ENCODE results near the gene TRNP1. TPM values are rescaled to one million over a fixed set of nuclear protein-coding genes. Genes with fewer than 3 reads are reported as not detected.
A peak's percentile ranks its signal among the peaks of the same experiment; 100 is the strongest.
"Not testable (repeated sequence)": the region's sequence is repeated elsewhere in the genome, so short reads cannot be mapped to it uniquely, and the experiment has no call there.

The TRNP1 gene, protein sequence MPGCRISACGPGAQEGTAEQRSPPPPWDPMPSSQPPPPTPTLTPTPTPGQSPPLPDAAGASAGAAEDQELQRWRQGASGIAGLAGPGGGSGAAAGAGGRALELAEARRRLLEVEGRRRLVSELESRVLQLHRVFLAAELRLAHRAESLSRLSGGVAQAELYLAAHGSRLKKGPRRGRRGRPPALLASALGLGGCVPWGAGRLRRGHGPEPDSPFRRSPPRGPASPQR
- 1.2 TPM for total RNA-seq

DNA sequence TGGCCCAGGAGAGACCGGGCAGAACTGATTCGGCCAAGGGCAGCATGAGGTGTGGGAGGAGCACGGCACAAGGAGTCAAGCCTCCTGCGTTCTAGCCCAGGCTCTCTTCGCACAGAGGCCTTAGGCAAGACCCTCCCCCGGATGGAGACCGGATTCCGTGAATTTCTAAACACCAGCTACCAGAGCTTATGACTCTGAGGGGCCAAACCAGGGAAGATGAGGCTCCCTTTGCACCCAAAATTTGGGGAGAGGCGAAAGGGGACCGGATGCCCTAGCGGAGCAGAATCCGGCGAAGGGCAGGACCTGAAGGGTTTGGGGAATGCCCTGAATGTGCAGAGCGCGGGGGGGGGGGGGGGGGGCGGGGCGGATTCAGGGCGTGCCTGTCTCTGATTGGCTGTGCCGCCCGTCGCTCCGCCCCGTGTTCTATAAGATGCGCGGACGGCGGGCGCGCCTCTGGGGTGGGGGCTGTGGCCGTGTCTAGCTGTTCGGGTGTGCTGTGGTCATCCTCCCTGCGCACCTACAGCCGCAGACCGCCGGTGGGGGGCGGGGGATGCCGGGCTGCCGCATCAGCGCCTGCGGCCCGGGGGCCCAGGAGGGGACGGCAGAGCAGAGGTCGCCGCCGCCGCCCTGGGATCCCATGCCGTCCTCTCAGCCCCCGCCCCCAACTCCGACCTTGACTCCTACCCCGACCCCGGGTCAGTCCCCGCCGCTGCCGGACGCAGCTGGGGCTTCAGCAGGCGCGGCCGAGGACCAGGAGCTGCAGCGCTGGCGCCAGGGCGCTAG lies at the start of gene TRNP1:
Gene TRNP1, plus strand, starts transcription at position 456 of the 783 bp plus-strand sequence. Its CDS starts 95 bp downstream, at position 551.
- peak within 1 kb of the TSS; percentile 35 for H3K4me3 ChIP-seq (ENCODE audit: low read length)
- peaks cover 39% of the 10 kb centered on the region for H3K4me1 ChIP-seq (ENCODE audit: insufficient read depth, low read length)
- H3K9me3 ChIP-seq (ENCODE audit: low read depth, low read length) = no peaks in the 10 kb centered on the region
- H3K27me3 ChIP-seq (ENCODE audit: insufficient read depth, low read length) = peaks cover 46% of the 10 kb centered on the region

DNA sequence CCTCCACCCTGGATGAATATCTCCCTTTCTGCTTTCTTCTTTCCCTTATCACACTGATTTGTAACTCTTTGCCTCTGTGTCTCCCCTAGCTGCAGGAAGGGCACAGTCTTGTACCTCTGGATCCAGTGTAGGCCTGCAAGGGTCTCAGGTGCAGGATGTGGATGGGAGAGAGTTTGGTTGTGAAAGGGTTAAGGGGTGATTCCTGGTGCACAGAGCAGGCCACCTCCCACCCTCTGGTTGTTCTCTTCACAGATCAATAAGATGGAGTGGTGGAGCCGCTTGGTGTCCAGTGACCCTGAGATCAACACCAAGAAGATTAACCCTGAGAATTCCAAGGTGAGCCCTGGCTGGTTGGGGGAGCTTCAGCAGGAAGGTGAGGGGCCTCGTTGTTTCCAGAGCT lies 48.4 kb upstream of the TRNP1 start:
- no peaks in the 10 kb centered on the region for H3K9me3 ChIP-seq (ENCODE audit: low read depth, low read length)
- no peaks in the 10 kb centered on the region for H3K4me1 ChIP-seq (ENCODE audit: insufficient read depth, low read length)
- H3K27me3 ChIP-seq (ENCODE audit: insufficient read depth, low read length) = no peaks in the 10 kb centered on the region
- no peak overlapping the region for H3K4me3 ChIP-seq (ENCODE audit: low read length)

DNA sequence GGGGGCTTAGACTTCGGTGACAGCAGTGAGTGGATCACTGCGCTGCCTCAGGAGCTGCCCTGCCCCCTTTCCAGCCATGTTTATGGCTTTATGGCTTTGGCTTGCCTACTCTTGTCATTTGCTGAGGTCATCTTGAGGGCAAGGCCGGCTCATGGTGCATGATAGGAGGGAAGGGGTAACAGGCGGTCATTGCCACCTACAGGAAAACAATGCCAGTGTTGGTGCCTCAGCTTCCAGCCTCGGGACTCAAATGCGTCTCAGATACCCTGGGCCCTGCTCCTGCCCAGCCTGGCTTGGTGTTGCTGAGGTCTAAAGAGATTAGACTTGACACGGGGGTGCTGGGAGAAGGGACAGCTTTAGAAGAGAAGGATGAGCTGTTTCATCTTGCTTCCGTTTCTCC lies 47.8 kb upstream of the TRNP1 start:
- H3K4me1 ChIP-seq (ENCODE audit: insufficient read depth, low read length) = no peaks in the 10 kb centered on the region
- H3K4me3 ChIP-seq (ENCODE audit: low read length) = no peak overlapping the region
- no peaks in the 10 kb centered on the region for H3K9me3 ChIP-seq (ENCODE audit: low read depth, low read length)
- H3K27me3 ChIP-seq (ENCODE audit: insufficient read depth, low read length) = no peaks in the 10 kb centered on the region

DNA sequence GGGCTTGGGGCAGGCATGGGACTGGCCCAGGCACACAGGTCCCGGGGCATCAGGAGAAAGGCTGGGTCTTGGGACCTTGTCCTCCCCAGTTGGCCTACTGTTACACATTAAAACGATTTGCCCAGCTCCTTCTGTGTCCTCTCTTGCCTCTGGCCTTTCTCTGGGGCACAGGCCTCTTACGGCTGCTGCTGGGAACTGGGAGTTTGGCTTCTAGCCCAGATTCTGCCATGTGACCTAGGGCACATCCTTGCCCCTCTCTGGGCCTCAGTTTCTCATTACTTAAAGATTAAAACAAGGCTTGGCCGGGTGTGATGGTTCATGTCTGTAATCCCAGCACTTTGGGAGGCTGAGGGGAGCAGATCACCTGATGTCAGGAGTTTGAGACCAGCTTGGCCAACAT lies 47.2 kb upstream of the TRNP1 start:
- Histone ChIP-seq H3K4me1 (ENCODE audit: insufficient read depth, low read length) (no peaks in the 10 kb centered on the region), H3K4me3 (ENCODE audit: low read length) (no peak overlapping the region), H3K27me3 (ENCODE audit: insufficient read depth, low read length) (no peaks in the 10 kb centered on the region), H3K9me3 (ENCODE audit: low read depth, low read length) (no peaks in the 10 kb centered on the region)

DNA sequence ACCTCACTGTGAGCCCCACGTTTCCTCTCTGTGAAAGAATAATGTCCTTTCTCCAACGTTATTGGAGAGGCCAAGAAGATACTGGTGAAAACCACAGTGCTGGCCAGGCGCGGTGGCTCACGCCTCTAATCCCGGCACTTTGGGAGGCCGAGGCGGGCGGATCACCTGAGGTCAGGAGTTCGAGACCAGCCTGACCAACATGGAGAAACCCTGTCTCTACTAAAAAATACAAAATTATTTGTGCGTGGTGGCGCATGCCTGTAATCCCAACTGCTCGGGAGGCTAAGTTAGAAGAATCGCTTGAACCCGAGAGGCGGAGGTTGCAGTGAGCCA lies 44.8 kb upstream of the TRNP1 start:
- not testable (repeated sequence) for H3K4me3 ChIP-seq (ENCODE audit: low read length); H3K27me3 ChIP-seq (ENCODE audit: insufficient read depth, low read length); H3K4me1 ChIP-seq (ENCODE audit: insufficient read depth, low read length); H3K9me3 ChIP-seq (ENCODE audit: low read depth, low read length)

DNA sequence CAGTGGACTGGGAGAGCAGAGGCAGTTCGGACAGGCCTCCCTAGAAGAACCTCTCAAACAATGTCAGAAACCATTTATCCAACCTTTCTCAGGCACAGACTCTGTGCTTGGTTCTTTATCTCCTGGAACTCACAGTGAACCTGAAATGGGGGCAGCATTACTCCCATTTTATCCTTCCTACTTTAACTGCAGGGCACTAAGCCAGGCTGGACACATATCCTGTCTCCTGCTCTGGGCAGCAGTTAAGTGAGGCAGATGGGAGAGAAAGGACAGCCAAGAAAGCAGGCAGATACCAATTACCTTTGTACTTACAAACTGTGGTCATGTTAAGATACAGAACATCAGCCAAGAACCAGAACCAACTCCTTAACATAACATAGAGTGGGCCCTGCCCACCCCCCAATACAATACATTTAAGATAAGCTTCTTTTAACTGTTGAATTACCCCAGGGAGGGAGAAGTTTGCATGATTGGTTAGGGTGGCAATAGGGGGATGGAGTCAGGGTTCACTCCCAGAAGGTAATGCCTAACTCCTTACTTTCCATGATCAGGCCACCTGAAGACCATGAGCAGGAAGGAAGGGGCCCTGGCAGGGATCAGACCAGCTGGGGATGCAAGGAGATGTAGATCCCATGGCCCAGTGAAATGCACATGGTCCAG lies 44.1 kb upstream of the TRNP1 start:
- Histone ChIP-seq H3K27me3 (ENCODE audit: insufficient read depth, low read length) (no peaks in the 10 kb centered on the region), H3K4me1 (ENCODE audit: insufficient read depth, low read length) (no peaks in the 10 kb centered on the region), H3K9me3 (ENCODE audit: low read depth, low read length) (no peaks in the 10 kb centered on the region), H3K4me3 (ENCODE audit: low read length) (no peak overlapping the region)

DNA sequence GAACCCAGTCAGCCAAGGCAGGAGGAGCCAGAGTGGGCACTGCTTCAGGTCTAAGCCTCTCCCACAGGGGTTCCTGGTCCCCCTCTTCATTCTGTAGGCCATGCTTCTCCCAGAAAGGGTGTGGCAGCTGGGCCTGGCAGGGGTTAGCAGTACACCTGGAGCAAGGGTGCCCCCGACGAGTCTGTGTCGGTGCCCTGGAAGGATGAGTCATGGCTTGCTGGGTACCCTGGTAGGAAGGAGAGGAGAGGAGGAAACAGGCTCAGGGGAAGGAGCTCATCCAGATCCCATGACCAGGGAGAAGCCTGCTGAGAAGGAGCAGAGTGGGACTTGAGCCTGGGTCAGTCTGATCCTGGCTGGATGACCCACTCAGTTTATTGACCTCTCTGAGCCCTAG lies 43.6 kb upstream of the TRNP1 start:
- Histone ChIP-seq H3K4me3 (ENCODE audit: low read length) (no peak overlapping the region), H3K4me1 (ENCODE audit: insufficient read depth, low read length) (no peaks in the 10 kb centered on the region), H3K27me3 (ENCODE audit: insufficient read depth, low read length) (no peaks in the 10 kb centered on the region), H3K9me3 (ENCODE audit: low read depth, low read length) (no peaks in the 10 kb centered on the region)

DNA sequence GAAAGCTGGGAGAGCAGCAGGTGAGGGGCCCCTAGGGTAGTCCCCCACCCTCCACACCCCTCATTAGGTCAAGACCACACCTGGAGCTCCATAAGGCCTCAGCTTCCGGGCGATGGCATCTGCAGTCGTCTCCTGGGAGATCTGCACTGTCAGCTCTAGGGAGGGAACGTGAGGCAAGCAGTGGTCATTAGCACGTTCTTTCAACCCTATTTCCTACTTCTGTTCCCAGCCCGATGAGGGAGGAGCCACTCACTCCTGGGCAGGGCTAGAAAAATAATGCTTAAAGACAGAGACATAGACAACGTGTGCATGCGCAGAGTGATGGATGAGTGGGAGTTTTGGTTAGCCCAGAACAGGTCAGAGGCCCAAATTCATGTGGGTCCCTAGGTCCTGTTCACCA lies 42.9 kb upstream of the TRNP1 start:
- no peaks in the 10 kb centered on the region for H3K27me3 ChIP-seq (ENCODE audit: insufficient read depth, low read length)
- H3K4me1 ChIP-seq (ENCODE audit: insufficient read depth, low read length) = no peaks in the 10 kb centered on the region
- H3K9me3 ChIP-seq (ENCODE audit: low read depth, low read length) = no peaks in the 10 kb centered on the region
- no peak overlapping the region for H3K4me3 ChIP-seq (ENCODE audit: low read length)

DNA sequence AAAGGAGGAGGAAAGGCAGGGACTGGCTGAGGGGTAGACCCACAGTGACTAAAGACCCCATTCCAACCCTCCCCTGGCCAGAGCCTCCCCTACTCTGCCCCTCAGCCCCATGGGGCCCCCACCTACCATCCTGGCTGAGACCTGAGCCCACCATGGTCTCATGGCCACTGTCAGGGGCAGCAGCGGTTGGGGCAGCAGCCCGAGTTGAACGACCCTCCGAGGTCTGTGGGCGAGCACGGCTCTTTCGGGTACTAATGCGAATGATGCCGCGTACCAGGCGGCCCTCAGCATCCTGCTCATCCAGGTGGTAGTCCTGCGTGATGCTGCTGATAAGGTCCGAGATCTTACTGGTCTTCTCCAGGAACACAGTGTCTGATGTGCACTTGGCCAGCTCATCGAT lies 42.3 kb upstream of the TRNP1 start:
- Histone ChIP-seq H3K9me3 (ENCODE audit: low read depth, low read length) (no peaks in the 10 kb centered on the region), H3K27me3 (ENCODE audit: insufficient read depth, low read length) (no peaks in the 10 kb centered on the region), H3K4me1 (ENCODE audit: insufficient read depth, low read length) (no peaks in the 10 kb centered on the region), H3K4me3 (ENCODE audit: low read length) (no peak overlapping the region)

DNA sequence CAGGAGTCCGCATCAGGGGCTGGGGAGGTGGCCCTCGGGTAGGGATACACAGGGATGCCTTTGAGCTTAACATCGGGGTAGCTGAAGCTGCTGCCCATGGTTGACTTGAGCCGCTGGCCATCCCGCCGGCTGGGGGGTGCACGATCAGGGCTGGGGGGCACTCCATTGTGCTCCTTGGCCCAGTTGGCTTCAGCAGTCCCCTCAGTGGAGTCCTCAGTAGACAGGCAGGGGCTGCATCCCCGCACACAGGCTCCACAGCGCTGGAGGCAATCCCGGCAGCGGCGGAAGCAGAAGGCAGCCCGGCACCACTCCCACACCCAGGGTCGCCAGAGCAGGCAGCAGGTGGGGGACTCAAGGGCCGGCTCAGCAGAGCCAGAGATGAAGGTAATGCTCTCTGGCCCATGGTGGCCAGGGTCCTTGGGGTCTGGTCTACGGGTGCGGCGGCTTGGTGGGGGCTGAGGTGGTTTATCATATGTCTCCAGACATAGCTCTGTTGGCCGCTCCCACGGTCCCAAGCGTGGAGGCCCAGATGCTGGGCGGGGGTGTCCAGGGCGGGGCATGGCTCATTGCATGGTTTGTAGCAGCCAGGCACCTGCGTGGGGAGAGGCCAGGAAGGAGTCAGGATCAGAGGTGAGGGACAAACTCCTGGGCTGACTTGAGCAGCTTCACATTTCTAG lies 41.5 kb upstream of the TRNP1 start:
- no peak overlapping the region for H3K4me3 ChIP-seq (ENCODE audit: low read length)

DNA sequence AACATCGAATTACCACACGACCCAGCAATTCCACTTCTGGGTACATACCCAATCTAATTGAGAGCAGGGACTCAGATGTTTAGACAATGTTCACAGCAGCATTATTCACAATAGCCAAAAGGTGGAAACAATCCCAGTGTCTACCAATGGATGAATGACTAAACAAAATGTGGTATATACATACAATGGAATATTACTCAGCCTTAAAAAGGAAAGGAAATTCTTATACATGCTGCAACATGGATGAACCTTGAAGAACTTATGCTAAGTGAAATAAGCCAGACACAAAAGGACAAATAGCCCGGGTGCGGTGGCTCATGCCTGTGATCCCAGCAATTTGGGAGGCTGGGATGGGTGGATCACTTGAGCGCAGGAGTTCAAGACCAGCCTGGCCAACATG lies 40.1 kb upstream of the TRNP1 start:
- Histone ChIP-seq H3K9me3 (ENCODE audit: low read depth, low read length) (no peaks in the 10 kb centered on the region), H3K4me3 (ENCODE audit: low read length) (no peak overlapping the region), H3K27me3 (ENCODE audit: insufficient read depth, low read length) (peaks cover under 1% of the 10 kb centered on the region), H3K4me1 (ENCODE audit: insufficient read depth, low read length) (no peaks in the 10 kb centered on the region)

More for the DNA sequence above, 41.5 kb upstream of the TRNP1 start:
- H3K4me1 ChIP-seq (ENCODE audit: insufficient read depth, low read length) = no peaks in the 10 kb centered on the region
- H3K27me3 ChIP-seq (ENCODE audit: insufficient read depth, low read length) = no peaks in the 10 kb centered on the region
- H3K9me3 ChIP-seq (ENCODE audit: low read depth, low read length) = no peaks in the 10 kb centered on the region

DNA sequence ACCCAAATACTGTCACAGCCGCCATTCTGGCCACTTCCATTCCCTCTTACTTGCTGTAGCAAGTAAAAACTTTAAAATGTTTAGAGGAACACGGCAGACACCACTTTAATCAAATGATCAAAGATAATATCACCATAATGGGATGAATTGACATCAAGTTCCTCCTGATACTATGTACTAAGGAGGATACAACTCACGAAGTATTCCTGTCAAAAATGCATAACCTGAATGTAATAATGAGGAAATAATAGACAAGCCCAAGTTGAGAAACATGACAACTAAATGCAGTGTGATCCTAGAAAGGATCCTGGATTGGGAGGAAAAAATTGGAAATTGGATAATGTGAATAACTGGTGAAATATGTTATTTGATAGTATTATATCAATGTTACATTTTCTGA lies 37.2 kb upstream of the TRNP1 start:
- H3K27me3 ChIP-seq (ENCODE audit: insufficient read depth, low read length) = peaks cover 23% of the 10 kb centered on the region
- H3K9me3 ChIP-seq (ENCODE audit: low read depth, low read length) = no peaks in the 10 kb centered on the region
- H3K4me3 ChIP-seq (ENCODE audit: low read length) = no peak overlapping the region
- H3K4me1 ChIP-seq (ENCODE audit: insufficient read depth, low read length) = peaks cover 16% of the 10 kb centered on the region

DNA sequence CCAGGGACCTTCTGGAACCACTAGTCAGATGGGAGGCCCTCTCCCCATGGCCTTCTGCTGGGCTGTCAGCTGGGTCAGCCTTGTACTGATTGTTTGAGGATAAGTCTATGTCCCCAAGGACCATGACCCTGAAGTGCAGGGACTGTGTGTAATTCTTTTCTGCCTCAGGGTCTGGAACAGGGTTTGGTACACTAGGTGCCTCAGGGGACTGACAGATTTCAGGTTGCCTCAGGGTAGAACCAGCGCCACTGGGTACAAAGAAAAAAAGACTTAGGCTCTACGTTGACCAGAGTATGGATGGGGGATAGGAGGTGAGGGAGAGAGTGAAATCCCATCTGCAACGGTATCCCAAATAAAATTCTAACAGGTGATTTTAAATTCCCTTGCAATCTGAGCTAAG lies 36.2 kb upstream of the TRNP1 start:
- Histone ChIP-seq H3K4me3 (ENCODE audit: low read length) (no peak overlapping the region), H3K4me1 (ENCODE audit: insufficient read depth, low read length) (peaks cover 16% of the 10 kb centered on the region), H3K9me3 (ENCODE audit: low read depth, low read length) (no peaks in the 10 kb centered on the region), H3K27me3 (ENCODE audit: insufficient read depth, low read length) (peaks cover 28% of the 10 kb centered on the region)

DNA sequence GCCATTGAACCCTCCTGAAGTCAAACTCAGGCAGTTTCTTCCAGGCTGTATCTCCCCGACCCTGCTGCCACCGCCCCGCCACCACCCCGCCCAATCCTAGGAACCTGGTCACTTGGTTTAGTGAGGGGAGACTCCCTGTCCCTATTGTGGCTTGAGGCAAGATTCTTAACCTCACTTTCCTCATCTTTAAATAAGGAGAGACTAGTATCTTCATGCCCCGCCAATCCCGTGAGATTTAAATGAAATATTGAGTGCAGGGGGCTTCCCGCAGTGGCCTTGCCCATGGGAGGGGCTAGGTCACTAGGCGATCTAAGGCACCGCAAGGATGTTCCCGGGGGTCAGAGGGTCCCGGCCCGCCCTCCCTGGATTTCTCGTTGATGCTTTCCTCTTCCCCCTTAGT lies 34.2 kb upstream of the TRNP1 start:
- peaks cover 28% of the 10 kb centered on the region for H3K27me3 ChIP-seq (ENCODE audit: insufficient read depth, low read length)
- H3K4me3 ChIP-seq (ENCODE audit: low read length) = no peak overlapping the region
- H3K9me3 ChIP-seq (ENCODE audit: low read depth, low read length) = no peaks in the 10 kb centered on the region
- peaks cover 16% of the 10 kb centered on the region for H3K4me1 ChIP-seq (ENCODE audit: insufficient read depth, low read length)
